ENCODE data around the gene SF3A2.

DNA sequence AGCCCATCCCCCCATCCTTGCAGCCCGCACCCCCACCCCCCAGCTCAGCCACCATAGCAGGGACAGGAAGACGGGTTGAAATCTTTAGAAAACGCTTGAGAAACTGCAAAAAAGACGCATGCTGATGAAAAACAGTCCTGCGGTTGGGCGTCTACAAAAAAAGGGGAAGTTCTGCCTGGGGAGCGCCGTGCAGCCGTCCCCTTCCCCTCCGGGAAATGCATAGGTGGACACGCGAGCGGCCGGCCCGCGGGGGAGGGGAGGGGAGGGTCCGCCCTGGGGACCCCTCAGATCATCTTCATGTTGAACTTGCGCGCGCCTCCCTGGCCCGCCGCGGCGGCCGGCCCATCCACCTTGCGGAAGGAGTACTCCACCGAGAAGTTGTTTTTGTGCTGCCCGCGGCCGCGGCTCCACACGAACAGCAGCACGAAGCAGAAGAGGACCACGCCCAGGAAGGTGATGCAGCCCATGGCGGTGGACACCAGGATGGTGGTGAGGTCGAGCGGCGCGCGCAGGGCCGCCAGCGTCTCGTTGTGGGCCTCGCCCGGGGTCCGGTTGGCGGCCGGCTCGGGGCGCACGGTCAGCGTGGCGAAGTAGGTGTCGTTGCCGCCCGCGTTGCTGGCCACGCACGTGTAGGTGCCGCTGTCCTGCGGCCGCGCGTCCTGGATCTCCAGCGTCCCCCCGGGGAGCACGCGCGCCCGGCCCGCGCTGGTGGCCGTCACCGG, 53.3 kb downstream of the SF3A2 start:
- TF ChIP-seq CTCF (IDR thresholded peaks at IDR 0.05 in 8 of 11, conservative IDR thresholded peaks at IDR 0.05 in 3 of 11) (no peak), POLR2A (IDR thresholded peaks at IDR 0.05) (no peak)
